ENCODE measurements around the gene RTP2.

RTP2 gene

GRCh38 chr3:187725224-187725623 is 22.9 kb upstream of the RTP2 start:
- TF ChIP-seq ZNF280C (tag by site-specific recombination; IDR thresholded peaks at IDR 0.05): no peak
- TF ChIP-seq, protein P1, sequence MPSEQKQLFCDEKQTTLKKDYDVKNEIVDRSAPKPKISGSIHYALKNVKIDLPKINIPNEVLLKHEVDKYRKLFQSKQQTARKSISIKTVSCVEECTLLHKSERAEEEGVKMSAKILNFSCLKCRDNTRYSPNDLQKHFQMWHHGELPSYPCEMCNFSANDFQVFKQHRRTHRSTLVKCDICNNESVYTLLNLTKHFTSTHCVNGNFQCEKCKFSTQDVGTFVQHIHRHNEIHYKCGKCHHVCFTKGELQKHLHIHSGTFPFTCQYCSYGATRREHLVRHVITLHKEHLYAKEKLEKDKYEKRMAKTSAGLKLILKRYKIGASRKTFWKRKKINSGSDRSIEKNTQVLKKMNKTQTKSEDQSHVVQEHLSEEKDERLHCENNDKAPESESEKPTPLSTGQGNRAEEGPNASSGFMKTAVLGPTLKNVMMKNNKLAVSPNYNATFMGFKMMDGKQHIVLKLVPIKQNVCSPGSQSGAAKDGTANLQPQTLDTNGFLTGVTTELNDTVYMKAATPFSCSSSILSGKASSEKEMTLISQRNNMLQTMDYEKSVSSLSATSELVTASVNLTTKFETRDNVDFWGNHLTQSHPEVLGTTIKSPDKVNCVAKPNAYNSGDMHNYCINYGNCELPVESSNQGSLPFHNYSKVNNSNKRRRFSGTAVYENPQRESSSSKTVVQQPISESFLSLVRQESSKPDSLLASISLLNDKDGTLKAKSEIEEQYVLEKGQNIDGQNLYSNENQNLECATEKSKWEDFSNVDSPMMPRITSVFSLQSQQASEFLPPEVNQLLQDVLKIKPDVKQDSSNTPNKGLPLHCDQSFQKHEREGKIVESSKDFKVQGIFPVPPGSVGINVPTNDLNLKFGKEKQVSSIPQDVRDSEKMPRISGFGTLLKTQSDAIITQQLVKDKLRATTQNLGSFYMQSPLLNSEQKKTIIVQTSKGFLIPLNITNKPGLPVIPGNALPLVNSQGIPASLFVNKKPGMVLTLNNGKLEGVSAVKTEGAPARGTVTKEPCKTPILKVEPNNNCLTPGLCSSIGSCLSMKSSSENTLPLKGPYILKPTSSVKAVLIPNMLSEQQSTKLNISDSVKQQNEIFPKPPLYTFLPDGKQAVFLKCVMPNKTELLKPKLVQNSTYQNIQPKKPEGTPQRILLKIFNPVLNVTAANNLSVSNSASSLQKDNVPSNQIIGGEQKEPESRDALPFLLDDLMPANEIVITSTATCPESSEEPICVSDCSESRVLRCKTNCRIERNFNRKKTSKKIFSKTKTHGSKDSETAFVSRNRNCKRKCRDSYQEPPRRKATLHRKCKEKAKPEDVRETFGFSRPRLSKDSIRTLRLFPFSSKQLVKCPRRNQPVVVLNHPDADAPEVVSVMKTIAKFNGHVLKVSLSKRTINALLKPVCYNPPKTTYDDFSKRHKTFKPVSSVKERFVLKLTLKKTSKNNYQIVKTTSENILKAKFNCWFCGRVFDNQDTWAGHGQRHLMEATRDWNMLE (tag by site-specific recombination; conservative IDR thresholded peaks at IDR 0.05; ENCODE audit: low read depth): no peak
- TF ChIP-seq ZNF362 (tag by site-specific recombination; IDR thresholded peaks at IDR 0.05): no peak
- TF ChIP-seq REPIN1 (tag by site-specific recombination; IDR thresholded peaks at IDR 0.05; ENCODE audit: low read depth): no peak
- TF ChIP-seq SCRT1 (tag by site-specific recombination; IDR thresholded peaks at IDR 0.05; ENCODE audit: borderline replicate concordance): no peak
- TF ChIP-seq FEZF1 (tag by site-specific recombination; IDR thresholded peaks at IDR 0.05): no peak
- TF ChIP-seq IKZF3 (tag by site-specific recombination; IDR thresholded peaks at IDR 0.05): no peak
- TF ChIP-seq TSHZ1 (tag by site-specific recombination; IDR thresholded peaks at IDR 0.05; ENCODE audit: borderline replicate concordance): no peak
- H3K27ac ChIP-seq (ENCODE audit: extremely low read depth, low read depth, low read length): no peak overlapping the region
- no peaks in the 10 kb centered on the region for H3K4me1 ChIP-seq (ENCODE audit: control insufficient read depth, insufficient read depth, low read length)
- ChIA-PET POLR2A (no interaction called here), CTCF (interaction anchor here (0.7 kb wide), 1 partner anchor 13 kb away, joined by 3 read pairs; no protein-coding TSS in a partner anchor)
- H3K9me3 ChIP-seq (ENCODE audit: control insufficient read depth, insufficient read depth, low read depth, low read length): no peaks in the 10 kb centered on the region
- peaks cover 0 to 86% of the 10 kb centered on the region in 2 experiments for H3K36me3 ChIP-seq (ENCODE audit: control insufficient read depth in 2 of 2, insufficient read depth in 1 of 2, low read length in 2 of 2)
- no peak overlapping the region for H3K4me3 ChIP-seq (ENCODE audit: low read depth, low read length)

DNA sequence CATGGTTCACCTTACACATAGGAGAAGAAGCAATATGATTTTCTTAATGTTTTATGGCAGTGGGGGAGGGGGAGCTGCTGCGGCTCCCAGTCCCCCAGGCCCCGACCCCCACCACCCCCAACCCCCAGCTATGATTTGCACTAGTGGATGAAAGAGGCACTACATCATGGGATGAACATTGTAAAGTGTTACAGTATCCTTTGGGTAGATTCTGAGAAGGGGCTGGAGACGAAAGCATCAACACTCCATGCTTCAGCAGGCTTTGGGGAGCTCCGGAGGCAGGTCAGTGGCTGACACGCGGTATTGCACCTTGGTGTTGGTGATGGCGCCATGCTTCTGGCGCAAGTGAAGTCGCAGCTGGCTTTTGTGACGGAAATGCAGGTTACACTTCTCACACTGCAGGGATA is 19.9 kb upstream of the RTP2 start:
- H3K4me3 ChIP-seq (ENCODE audit: low read depth, low read length): no peak overlapping the region
- ChIA-PET POLR2A (interaction anchor here (0.6 kb wide), 2 partner anchors 237 to 366 kb away, joined by 3 read pairs; no protein-coding TSS in a partner anchor), CTCF (interaction anchor here (1.3 to 1.4 kb wide), 2 partner anchors 18 to 403 kb away, joined by 3 to 4 read pairs; no protein-coding TSS in a partner anchor)
- H3K36me3 ChIP-seq (ENCODE audit: control insufficient read depth in 2 of 2, insufficient read depth in 1 of 2, low read length in 2 of 2): peaks cover 0 to 56% of the 10 kb centered on the region in 2 experiments
- no peaks in the 10 kb centered on the region for H3K4me1 ChIP-seq (ENCODE audit: control insufficient read depth, insufficient read depth, low read length)
- H3K27ac ChIP-seq (ENCODE audit: extremely low read depth, low read depth, low read length): no peak overlapping the region
- H3K9me3 ChIP-seq (ENCODE audit: control insufficient read depth, insufficient read depth, low read depth, low read length): no peaks in the 10 kb centered on the region
- TF ChIP-seq, protein P2, sequence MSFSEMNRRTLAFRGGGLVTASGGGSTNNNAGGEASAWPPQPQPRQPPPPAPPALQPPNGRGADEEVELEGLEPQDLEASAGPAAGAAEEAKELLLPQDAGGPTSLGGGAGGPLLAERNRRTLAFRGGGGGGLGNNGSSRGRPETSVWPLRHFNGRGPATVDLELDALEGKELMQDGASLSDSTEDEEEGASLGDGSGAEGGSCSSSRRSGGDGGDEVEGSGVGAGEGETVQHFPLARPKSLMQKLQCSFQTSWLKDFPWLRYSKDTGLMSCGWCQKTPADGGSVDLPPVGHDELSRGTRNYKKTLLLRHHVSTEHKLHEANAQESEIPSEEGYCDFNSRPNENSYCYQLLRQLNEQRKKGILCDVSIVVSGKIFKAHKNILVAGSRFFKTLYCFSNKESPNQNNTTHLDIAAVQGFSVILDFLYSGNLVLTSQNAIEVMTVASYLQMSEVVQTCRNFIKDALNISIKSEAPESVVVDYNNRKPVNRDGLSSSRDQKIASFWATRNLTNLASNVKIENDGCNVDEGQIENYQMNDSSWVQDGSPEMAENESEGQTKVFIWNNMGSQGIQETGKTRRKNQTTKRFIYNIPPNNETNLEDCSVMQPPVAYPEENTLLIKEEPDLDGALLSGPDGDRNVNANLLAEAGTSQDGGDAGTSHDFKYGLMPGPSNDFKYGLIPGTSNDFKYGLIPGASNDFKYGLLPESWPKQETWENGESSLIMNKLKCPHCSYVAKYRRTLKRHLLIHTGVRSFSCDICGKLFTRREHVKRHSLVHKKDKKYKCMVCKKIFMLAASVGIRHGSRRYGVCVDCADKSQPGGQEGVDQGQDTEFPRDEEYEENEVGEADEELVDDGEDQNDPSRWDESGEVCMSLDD (tag by site-specific recombination; IDR thresholded peaks at IDR 0.05): no peak
- no peak for TF ChIP-seq ZNF596 (tag by site-specific recombination; IDR thresholded peaks at IDR 0.05)
- no peak for TF ChIP-seq BCL11B (tag by site-specific recombination; IDR thresholded peaks at IDR 0.05; ENCODE audit: low read depth)
- no peak for TF ChIP-seq ZNF302 (tag by site-specific recombination; IDR thresholded peaks at IDR 0.05; ENCODE audit: low read depth)
- TF ChIP-seq YY2 (tag by site-specific recombination; IDR thresholded peaks at IDR 0.05): no peak
- TF ChIP-seq ZNF155 (tag by site-specific recombination; IDR thresholded peaks at IDR 0.05): no peak
- TF ChIP-seq ZNF571 (tag by site-specific recombination; IDR thresholded peaks at IDR 0.05): no peak
- TF ChIP-seq ZNF501 (tag by site-specific recombination; IDR thresholded peaks at IDR 0.05): no peak
- TF ChIP-seq ZBTB48 (tag by site-specific recombination; IDR thresholded peaks at IDR 0.05): no peak
- no peak for TF ChIP-seq ZNF610 (tag by site-specific recombination; IDR thresholded peaks at IDR 0.05; ENCODE audit: borderline replicate concordance)
- TF ChIP-seq ZNF768 (tag by site-specific recombination; IDR thresholded peaks at IDR 0.05): no peak
- TF ChIP-seq ZNF426 (tag by site-specific recombination; IDR thresholded peaks at IDR 0.05): no peak
- TF ChIP-seq OSR2 (tag by site-specific recombination; IDR thresholded peaks at IDR 0.05): no peak
